K562 (cell line): Measurements from ENCODE around the gene TCFL5. TPM values are rescaled to one million over a fixed set of nuclear protein-coding genes. Genes with fewer than 3 reads are reported as not detected.
A peak's percentile ranks its signal among the peaks of the same experiment; 100 is the strongest.

Source experiments
- KLF13 ChIP-seq: fragments of 450-650 bp; IDR thresholded peaks from 2 replicates; pipeline ENCODE4 v1.6.1; 2016; ENCODE audit warnings: missing genetic modification characterization, low read depth, mild to moderate bottlenecking, missing compliant biosample characterization, moderate library complexity, borderline replicate concordance
- MAFK ChIP-seq: IDR thresholded peaks from 2 replicates; pipeline ENCODE4 v1.6.1; 2011; ENCODE audit warnings: low read length, improper control_type of control experiment
- MECOM ChIP-seq: fragments of 250-450 bp; sonication (Bioruptor Pico); IDR thresholded peaks from 2 replicates; pipeline ENCODE4 v1.8.0; 2022; ENCODE audit warnings: inconsistent platforms
- SPI1 ChIP-seq: IDR thresholded peaks from 2 replicates; pipeline ENCODE4 v1.6.1; 2011; ENCODE audit warnings: low read depth, low read length, control low read depth, borderline replicate concordance
- polyA plus RNA-seq, 8 experiments: library from polyadenylated mRNA; depleted of rRNA in 4 of 8; stranded (reverse) in 5 of 8; unstranded in 3 of 8; fragments of >200 nt; fragmentation: Nextera tagmentation in 2 of 8; fragmentation: Illumina TruSeq in 1 of 8; extraction: Ambion mirVana in 2 of 8; extraction: Trizol in 1 of 8; gene quantifications; 2 replicates each; pipeline versions ENCODE4 v1.2.1 to v1.2.3, GENCODE V29; 2011 to 2014; ENCODE audit warnings: inconsistent platforms in 1 of 8, missing spikeins in 1 of 8
- total RNA-seq, 7 experiments: library from RNA; depleted of rRNA in 6 of 7; stranded (reverse); fragments of >200 nt in 6 of 7; fragmentation: Illumina TruSeq in 2 of 7; extraction: Trizol in 2 of 7; gene quantifications; 2 replicates each; pipeline versions ENCODE4 v1.2.1 to v1.2.3, GENCODE V29; 2011 to 2021; ENCODE audit warnings: low replicate concordance in 1 of 7
- TF ChIP-seq, protein P1 (sequence below): fragments of 450-650 bp; formaldehyde crosslinking; IDR thresholded peaks from 2 replicates; pipeline ENCODE4 v1.4.0; 2022; ENCODE audit warnings: missing genetic modification characterization
- TF ChIP-seq, protein P2 (sequence below), 2 experiments: fragments of 450-650 bp; formaldehyde crosslinking in 1 of 2; IDR thresholded peaks; 2 replicates each; pipeline versions ENCODE4 v1.4.0 to v1.6.1; 2014 to 2020; ENCODE audit warnings: mild to moderate bottlenecking in 2 of 2, borderline replicate concordance in 1 of 2, low read depth in 1 of 2
- TF ChIP-seq, protein P3 (sequence below), 2 experiments: fragments of 450-650 bp in 1 of 2; sonication (generic) in 1 of 2; formaldehyde crosslinking; conservative IDR thresholded peaks; 2 replicates each; pipeline versions ENCODE4 v1.4.0 to v1.8.1; 2020 to 2022; ENCODE audit warnings: mild to moderate bottlenecking in 1 of 2, missing genetic modification reagents in 1 of 2
- TF ChIP-seq, protein P4 (sequence below): sonication (generic); formaldehyde crosslinking; IDR thresholded peaks from 2 replicates; pipeline ENCODE4 v1.8.1; 2023; ENCODE audit warnings: mild to moderate bottlenecking, missing genetic modification reagents
- TF ChIP-seq, protein P5 (sequence below), 2 experiments: fragments of 250-450 bp in 1 of 2; fragments of 450-650 bp in 1 of 2; sonication (Bioruptor Pico) in 1 of 2; IDR thresholded peaks; 2 replicates each; pipeline versions ENCODE4 v1.6.1 to v1.8.0; 2016 to 2021; ENCODE audit warnings: mild to moderate bottlenecking in 2 of 2, moderate library complexity in 2 of 2, missing compliant biosample characterization in 1 of 2, missing genetic modification characterization in 1 of 2

Gene TCFL5
- total and polyA plus RNA-seq, 9 of the 15 experiments (the other 6 are each of a cell fraction or from before 2014, with no cell fraction given) = 1.00 to 12.6 (median 9.1) TPM

DNA sequence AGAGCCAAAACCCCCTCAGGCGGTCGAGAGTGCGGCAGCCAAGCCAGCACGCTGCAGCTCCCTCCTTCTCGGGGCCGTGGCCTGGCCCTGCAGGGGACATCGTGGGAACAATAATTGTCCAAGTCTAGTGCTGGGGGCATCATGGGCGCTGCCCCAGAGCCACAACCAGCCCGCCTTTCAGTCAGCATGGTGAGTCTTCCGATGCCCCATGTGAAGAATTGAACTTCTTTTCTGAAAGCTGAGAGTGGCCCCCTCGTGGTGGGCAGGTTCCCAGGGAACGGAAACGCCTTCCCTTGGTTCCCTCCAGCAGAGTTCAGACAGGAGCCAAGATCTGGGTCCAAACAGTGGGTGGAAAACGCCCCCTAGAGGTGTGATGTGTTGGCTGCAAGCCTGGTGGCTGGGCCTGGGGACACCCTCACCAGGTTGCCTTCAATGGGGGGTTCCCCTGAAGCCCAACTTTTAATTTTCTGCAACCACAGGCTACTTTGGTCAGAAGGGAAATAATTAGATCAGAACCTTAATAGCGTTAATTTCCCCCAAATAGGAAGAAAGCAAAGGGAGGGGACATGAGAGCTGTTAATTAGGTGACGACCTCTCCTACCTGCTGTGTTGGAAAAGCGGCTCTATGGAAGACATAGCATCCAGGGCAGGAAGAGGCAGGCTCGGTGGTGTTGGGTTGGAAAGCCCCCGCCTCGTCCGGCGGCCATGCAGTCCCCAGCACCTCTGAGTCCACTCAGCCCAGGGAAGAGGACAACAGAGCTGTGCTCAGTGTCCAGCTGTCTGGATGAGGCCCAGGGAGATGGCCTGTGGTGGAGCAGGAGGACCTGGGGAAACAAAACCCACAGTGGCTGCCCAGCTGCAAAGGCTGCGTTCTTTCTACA is 70.1 kb downstream of the TCFL5 start (continued):
- TF ChIP-seq, protein P1, sequence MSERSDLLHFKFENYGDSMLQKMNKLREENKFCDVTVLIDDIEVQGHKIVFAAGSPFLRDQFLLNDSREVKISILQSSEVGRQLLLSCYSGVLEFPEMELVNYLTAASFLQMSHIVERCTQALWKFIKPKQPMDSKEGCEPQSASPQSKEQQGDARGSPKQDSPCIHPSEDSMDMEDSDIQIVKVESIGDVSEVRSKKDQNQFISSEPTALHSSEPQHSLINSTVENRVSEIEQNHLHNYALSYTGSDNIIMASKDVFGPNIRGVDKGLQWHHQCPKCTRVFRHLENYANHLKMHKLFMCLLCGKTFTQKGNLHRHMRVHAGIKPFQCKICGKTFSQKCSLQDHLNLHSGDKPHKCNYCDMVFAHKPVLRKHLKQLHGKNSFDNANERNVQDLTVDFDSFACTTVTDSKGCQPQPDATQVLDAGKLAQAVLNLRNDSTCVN (CRISPR knock-in tag) = no peak
- TF ChIP-seq KLF13 (tag) = no peak
- TF ChIP-seq, protein P2, sequence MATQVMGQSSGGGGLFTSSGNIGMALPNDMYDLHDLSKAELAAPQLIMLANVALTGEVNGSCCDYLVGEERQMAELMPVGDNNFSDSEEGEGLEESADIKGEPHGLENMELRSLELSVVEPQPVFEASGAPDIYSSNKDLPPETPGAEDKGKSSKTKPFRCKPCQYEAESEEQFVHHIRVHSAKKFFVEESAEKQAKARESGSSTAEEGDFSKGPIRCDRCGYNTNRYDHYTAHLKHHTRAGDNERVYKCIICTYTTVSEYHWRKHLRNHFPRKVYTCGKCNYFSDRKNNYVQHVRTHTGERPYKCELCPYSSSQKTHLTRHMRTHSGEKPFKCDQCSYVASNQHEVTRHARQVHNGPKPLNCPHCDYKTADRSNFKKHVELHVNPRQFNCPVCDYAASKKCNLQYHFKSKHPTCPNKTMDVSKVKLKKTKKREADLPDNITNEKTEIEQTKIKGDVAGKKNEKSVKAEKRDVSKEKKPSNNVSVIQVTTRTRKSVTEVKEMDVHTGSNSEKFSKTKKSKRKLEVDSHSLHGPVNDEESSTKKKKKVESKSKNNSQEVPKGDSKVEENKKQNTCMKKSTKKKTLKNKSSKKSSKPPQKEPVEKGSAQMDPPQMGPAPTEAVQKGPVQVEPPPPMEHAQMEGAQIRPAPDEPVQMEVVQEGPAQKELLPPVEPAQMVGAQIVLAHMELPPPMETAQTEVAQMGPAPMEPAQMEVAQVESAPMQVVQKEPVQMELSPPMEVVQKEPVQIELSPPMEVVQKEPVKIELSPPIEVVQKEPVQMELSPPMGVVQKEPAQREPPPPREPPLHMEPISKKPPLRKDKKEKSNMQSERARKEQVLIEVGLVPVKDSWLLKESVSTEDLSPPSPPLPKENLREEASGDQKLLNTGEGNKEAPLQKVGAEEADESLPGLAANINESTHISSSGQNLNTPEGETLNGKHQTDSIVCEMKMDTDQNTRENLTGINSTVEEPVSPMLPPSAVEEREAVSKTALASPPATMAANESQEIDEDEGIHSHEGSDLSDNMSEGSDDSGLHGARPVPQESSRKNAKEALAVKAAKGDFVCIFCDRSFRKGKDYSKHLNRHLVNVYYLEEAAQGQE (IDR thresholded peaks at IDR 0.05; ENCODE audit: borderline replicate concordance) = peak; percentile 83
- TF ChIP-seq, protein P2 (CRISPR knock-in tag; IDR thresholded peaks at IDR 0.05; ENCODE audit: low read depth) = no peak
- TF ChIP-seq, protein P3, sequence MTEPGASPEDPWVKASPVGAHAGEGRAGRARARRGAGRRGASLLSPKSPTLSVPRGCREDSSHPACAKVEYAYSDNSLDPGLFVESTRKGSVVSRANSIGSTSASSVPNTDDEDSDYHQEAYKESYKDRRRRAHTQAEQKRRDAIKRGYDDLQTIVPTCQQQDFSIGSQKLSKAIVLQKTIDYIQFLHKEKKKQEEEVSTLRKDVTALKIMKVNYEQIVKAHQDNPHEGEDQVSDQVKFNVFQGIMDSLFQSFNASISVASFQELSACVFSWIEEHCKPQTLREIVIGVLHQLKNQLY (CRISPR knock-in tag; conservative IDR thresholded peaks at IDR 0.05) = no peak
- TF ChIP-seq MECOM (CRISPR knock-in tag) = no peak
- TF ChIP-seq, protein P4, sequence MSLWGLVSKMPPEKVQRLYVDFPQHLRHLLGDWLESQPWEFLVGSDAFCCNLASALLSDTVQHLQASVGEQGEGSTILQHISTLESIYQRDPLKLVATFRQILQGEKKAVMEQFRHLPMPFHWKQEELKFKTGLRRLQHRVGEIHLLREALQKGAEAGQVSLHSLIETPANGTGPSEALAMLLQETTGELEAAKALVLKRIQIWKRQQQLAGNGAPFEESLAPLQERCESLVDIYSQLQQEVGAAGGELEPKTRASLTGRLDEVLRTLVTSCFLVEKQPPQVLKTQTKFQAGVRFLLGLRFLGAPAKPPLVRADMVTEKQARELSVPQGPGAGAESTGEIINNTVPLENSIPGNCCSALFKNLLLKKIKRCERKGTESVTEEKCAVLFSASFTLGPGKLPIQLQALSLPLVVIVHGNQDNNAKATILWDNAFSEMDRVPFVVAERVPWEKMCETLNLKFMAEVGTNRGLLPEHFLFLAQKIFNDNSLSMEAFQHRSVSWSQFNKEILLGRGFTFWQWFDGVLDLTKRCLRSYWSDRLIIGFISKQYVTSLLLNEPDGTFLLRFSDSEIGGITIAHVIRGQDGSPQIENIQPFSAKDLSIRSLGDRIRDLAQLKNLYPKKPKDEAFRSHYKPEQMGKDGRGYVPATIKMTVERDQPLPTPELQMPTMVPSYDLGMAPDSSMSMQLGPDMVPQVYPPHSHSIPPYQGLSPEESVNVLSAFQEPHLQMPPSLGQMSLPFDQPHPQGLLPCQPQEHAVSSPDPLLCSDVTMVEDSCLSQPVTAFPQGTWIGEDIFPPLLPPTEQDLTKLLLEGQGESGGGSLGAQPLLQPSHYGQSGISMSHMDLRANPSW = no peak
- 0 out of 2 replicates have a peak, but pooled peaks have one; percentile 11 for TF ChIP-seq SPI1
- no peak for TF ChIP-seq MAFK
- TF ChIP-seq, protein P5, sequence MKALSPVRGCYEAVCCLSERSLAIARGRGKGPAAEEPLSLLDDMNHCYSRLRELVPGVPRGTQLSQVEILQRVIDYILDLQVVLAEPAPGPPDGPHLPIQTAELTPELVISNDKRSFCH (CRISPR knock-in tag; IDR thresholded peaks at IDR 0.05) = no peak
- TF ChIP-seq, protein P5 (tag; IDR thresholded peaks at IDR 0.05) = no peak
